OCI-LY7 (cell line): ENCODE data around the gene CRP. TPM values are rescaled to one million over a fixed set of nuclear protein-coding genes. Genes with fewer than 3 reads are reported as not detected.
"Not testable (repeated sequence)": the region's sequence is repeated elsewhere in the genome, so short reads cannot be mapped to it uniquely, and the experiment has no call there.

Source experiments
- BruUV-seq: library from RNA; stranded (reverse); fragments of 400-500 nt; replicated peaks from 2 replicates; lab custom pipeline; 2021; lab: Mats Ljungman, UMichigan
- CTCF ChIA-PET: fragments of 300-600 bp; sonication (Branson Sonifier 250); formaldehyde crosslinking; loops from one replicate; lab custom pipeline; 2022; ENCODE audit warnings: antibody characterized with exemption; ENCODE audit not compliant: unreplicated experiment; lab: Charles Lee
- POLR2A ChIA-PET: fragments of 300-600 bp; sonication (Branson Sonifier 250); formaldehyde crosslinking; loops from one replicate; lab custom pipeline; 2022; ENCODE audit warnings: antibody characterized with exemption; lab: Charles Lee
- DNase-seq: peaks from one replicate; pipeline ENCODE4 v3.0.0-alpha.2; 2015; ENCODE audit warnings: low spot score
- H2AFZ ChIP-seq: fragments of 200-600 bp; sonication (generic), shearing (Covaris generic); 2 replicates; pipeline ENCODE4 v1.6.1; 2014; ENCODE audit warnings: mild to moderate bottlenecking, antibody characterized with exemption, low read length, moderate library complexity
- H3K27ac ChIP-seq: fragments of 200-600 bp; sonication (generic); 2 replicates; pipeline ENCODE4 v1.5.1; 2014; ENCODE audit warnings: mixed run types, low read depth, mild to moderate bottlenecking, moderate library complexity, low read length, inconsistent platforms; ENCODE audit not compliant: poor library complexity, severe bottlenecking
- H3K36me3 ChIP-seq: fragments of 200-600 bp; sonication (generic); 2 replicates; pipeline ENCODE4 v1.6.1; 2014; ENCODE audit warnings: mild to moderate bottlenecking, antibody characterized with exemption, low read length, moderate library complexity, mixed read lengths; ENCODE audit not compliant: insufficient read depth
- H3K4me1 ChIP-seq: fragments of 200-600 bp; sonication (generic); 2 replicates; pipeline ENCODE4 v1.5.1; 2014; ENCODE audit warnings: mild to moderate bottlenecking, low read length; ENCODE audit not compliant: insufficient read depth, poor library complexity, severe bottlenecking
- H3K4me2 ChIP-seq: fragments of 200-600 bp; sonication (generic); 2 replicates; pipeline ENCODE4 v1.6.1; 2014; ENCODE audit warnings: mild to moderate bottlenecking, low read length
- H3K4me3 ChIP-seq: fragments of 200-600 bp; sonication (generic); 2 replicates; pipeline ENCODE4 v1.5.1; 2014; ENCODE audit warnings: mild to moderate bottlenecking, low read depth, low read length; ENCODE audit not compliant: poor library complexity, severe bottlenecking
- H3K79me2 ChIP-seq: fragments of 200-600 bp; sonication (generic); 2 replicates; pipeline ENCODE4 v1.6.1; 2016; ENCODE audit warnings: low read depth, mild to moderate bottlenecking, low read length, moderate library complexity, mixed read lengths; ENCODE audit not compliant: insufficient read depth
- H3K9me2 ChIP-seq: fragments of 200-600 bp; sonication (generic); 2 replicates; pipeline ENCODE4 v1.6.1; 2016; ENCODE audit warnings: mild to moderate bottlenecking, low read length, mixed read lengths; ENCODE audit not compliant: insufficient read depth
- H3K9me3 ChIP-seq: fragments of 200-600 bp; sonication (generic); 2 replicates; pipeline ENCODE4 v1.6.1; 2014; ENCODE audit warnings: mild to moderate bottlenecking, mixed run types, low read length, mixed read lengths
- H4K20me1 ChIP-seq: fragments of 200-600 bp; sonication (generic); 2 replicates; pipeline ENCODE4 v1.6.1; 2014; ENCODE audit warnings: mild to moderate bottlenecking, antibody characterized with exemption, low read length, moderate library complexity, mixed read lengths; ENCODE audit not compliant: insufficient read depth
- EZH2phosphoT487 ChIP-seq: fragments of 200-600 bp; sonication (generic); IDR thresholded peaks from 2 replicates; pipeline ENCODE4 v1.6.1; 2018; ENCODE audit warnings: low read depth, borderline replicate concordance, mild to moderate bottlenecking, mixed run types, antibody characterized with exemption, low read length, moderate library complexity, mixed read lengths
- intact Hi-C: fragments of 100-400 bp; cut with micrococcal nuclease; formaldehyde crosslinking; loops from one replicate; pipeline ENCODE4 v1.10.0; 2022; ENCODE audit not compliant: unreplicated experiment
- total RNA-seq, 2 experiments: library from RNA; depleted of rRNA in 1 of 2; stranded (reverse); fragments of >200 nt in 1 of 2; shearing (Covaris generic) in 1 of 2; gene quantifications; 2 replicates each; pipeline ENCODE4 v1.2.3, GENCODE V29; 2014 to 2022
- TF ChIP-seq, protein P1 (sequence below): fragments of 200-600 bp; sonication (generic); conservative IDR thresholded peaks from 2 replicates; pipeline ENCODE4 v1.5.1; 2014; ENCODE audit warnings: mild to moderate bottlenecking, antibody characterized with exemption, low read length, moderate library complexity, mixed read lengths

The CRP gene
- total RNA-seq, 2 experiments from 2014 or later: not detected

GRCh38 chr1:159737238-159737916 is 23.0 kb upstream of the CRP start:
- DNase-seq: no peak
- no peaks in the 10 kb centered on the region for H3K9me3 ChIP-seq
- intact Hi-C loops: no loop called here
- no peak overlapping the region for H3K4me2 ChIP-seq
- H3K36me3 ChIP-seq: no peaks in the 10 kb centered on the region
- H3K4me1 ChIP-seq: no peaks in the 10 kb centered on the region
- no peak overlapping the region for H3K27ac ChIP-seq
- no peak overlapping the region for H3K4me3 ChIP-seq
- no TSS peak for BruUV-seq
- H4K20me1 ChIP-seq: no peaks in the 10 kb centered on the region
- no peaks in the 10 kb centered on the region for H3K79me2 ChIP-seq
- TF ChIP-seq EZH2phosphoT487: no peak
- TF ChIP-seq, protein P1, sequence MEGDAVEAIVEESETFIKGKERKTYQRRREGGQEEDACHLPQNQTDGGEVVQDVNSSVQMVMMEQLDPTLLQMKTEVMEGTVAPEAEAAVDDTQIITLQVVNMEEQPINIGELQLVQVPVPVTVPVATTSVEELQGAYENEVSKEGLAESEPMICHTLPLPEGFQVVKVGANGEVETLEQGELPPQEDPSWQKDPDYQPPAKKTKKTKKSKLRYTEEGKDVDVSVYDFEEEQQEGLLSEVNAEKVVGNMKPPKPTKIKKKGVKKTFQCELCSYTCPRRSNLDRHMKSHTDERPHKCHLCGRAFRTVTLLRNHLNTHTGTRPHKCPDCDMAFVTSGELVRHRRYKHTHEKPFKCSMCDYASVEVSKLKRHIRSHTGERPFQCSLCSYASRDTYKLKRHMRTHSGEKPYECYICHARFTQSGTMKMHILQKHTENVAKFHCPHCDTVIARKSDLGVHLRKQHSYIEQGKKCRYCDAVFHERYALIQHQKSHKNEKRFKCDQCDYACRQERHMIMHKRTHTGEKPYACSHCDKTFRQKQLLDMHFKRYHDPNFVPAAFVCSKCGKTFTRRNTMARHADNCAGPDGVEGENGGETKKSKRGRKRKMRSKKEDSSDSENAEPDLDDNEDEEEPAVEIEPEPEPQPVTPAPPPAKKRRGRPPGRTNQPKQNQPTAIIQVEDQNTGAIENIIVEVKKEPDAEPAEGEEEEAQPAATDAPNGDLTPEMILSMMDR: no peak
- H2AFZ ChIP-seq: no peak overlapping the region
- POLR2A ChIA-PET: no interaction called here
- CTCF ChIA-PET: no interaction called here
- no peaks in the 10 kb centered on the region for H3K9me2 ChIP-seq

DNA sequence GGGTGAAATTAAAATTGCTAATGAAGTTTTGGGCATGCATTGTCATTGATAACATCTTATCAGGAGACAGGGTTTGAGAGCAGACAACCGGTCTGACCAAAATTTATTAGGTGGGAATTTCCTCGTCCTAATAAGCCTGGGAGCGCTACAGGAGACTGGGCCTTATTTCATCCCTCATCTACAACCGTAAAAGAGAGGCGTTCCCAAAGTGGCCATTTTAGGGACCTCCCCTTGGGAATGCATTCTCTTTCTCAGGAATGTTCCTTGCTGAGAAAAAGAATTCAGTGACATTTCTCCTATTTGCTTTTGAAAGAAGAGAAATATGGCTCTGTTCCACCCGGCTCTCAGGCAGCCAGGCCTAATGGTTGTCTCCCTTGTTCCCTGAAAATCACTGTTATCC is 8.8 kb upstream of the CRP start:
- H3K4me3 ChIP-seq, H3K4me1 ChIP-seq, POLR2A ChIA-PET, H3K79me2 ChIP-seq, H3K27ac ChIP-seq, H3K9me2 ChIP-seq, H3K4me2 ChIP-seq, H3K36me3 ChIP-seq, H2AFZ ChIP-seq, CTCF ChIA-PET, H4K20me1 ChIP-seq, H3K9me3 ChIP-seq, BruUV-seq, intact Hi-C loops: not testable (repeated sequence)
- DNase-seq: peak; percentile 3

GRCh38 chr1:159719990-159720389 is 5.6 kb upstream of the CRP start:
- ChIA-PET CTCF (no interaction called here), POLR2A (no interaction called here)
- Histone ChIP-seq H3K27ac (no peak overlapping the region), H3K9me3 (peaks cover 6% of the 10 kb centered on the region; the same call in 1 of the 2 replicates), H3K4me3 (no peak overlapping the region), H3K4me2 (no peak overlapping the region), H2AFZ (no peak overlapping the region), H3K36me3 (no peaks in the 10 kb centered on the region), H3K9me2 (no peaks in the 10 kb centered on the region), H3K4me1 (no peaks in the 10 kb centered on the region), H4K20me1 (no peaks in the 10 kb centered on the region), H3K79me2 (no peaks in the 10 kb centered on the region)
- no TSS peak for BruUV-seq
- intact Hi-C loops: no loop called here
- no peak for DNase-seq
- TF ChIP-seq, protein P1: no peak
- no peak for TF ChIP-seq EZH2phosphoT487
